NOMO-1 treated with dmso at 0.1 percent for 144 hours (cell line): ENCODE data around the gene CCDC88A.

ENCODE experiments used
- DNase-seq: peaks from one replicate; lab custom pipeline; 2025; ENCODE audit not compliant: unreplicated experiment; lab: John Stamatoyannopoulos, UW

The CCDC88A gene

DNA sequence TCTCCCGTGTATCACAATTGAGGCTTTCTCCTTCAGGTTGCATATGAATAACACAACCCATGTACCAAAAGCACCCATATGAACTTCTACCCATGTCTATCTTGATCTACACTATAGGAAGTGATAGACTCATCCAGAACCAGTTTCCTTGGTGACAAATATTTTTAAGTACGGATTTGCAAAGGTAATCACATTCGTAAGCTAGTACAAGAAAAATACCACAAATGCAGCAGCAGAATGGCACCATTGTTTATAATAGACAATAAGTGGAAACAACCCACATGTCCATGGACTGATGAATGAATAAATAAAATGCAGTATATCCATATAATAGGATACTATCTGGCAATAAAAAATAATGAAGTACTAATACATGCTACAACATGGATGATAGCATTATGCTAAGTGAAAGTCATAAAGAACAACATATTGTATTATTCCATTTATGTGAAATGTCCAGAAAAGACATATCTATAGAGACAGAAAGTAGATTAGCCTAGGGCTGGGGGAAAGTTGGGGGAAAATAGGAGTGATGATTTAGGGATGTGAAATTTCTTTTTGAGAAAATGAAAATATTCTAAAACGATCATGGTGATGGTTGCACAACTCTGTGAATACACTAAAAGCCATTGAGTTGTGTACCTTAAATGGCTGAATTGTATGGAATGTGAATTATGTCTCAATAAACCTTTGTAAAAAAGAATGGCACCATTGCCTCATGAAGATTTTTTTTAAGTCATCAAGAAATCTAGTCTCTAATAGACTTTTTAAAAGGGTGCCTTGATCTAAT is 3.4 kb upstream of the CCDC88A start:
- DNase-seq, result no peak

DNA sequence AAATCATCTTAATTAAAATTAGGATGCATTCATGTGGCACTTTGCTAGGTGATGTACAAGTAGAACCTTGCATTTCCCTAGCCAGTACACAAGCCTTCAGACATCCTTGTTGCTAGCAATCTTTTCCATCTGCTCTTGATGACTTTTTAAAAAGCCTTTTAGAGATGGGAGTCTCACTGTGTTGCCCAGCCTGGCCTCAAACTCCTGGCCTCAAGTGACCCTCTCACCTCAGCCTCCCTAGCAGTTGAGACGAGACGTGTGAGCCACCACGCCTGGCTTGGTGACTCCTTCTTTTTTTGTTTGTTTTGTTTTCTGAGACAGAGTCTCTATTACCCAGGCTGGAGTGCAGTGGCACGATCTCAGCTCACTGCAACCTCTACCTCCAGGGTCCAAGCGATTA is 1.7 kb upstream of the CCDC88A start:
- no peak for DNase-seq

DNA sequence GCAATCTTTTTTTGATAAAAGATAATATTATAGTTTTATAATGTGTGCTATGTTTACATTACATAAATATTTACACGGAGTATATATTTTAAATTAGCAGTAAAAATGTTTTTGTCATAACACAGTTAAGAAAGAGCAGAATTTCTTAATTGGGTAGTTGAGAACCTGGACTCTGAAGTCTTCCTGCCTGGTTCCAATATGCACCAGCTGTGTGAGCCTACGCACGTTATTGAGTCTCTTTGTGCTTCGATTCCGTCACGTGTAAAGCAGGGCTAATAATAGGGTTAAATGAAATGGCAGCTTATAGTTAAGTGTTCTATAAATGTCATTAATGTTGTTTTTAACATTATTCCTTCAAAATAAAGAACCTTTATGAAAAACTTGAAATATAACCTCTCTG is 1.2 kb upstream of the CCDC88A start:
- no peak for DNase-seq

DNA sequence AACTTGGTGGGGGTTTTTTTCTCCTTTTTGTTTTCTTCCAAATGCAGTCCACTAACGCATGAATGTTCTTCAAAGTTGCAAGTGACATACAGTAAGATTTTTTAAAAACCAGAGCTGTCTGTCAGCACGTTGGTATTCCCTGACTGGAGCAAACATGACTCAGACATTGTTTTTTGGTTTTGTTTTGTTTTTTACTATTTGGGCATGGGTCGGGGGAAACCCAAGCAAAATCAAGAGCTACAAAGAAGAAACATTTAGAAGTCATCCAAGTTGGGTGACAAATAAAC is 726 bp upstream of the CCDC88A start:
- no peak for DNase-seq

DNA sequence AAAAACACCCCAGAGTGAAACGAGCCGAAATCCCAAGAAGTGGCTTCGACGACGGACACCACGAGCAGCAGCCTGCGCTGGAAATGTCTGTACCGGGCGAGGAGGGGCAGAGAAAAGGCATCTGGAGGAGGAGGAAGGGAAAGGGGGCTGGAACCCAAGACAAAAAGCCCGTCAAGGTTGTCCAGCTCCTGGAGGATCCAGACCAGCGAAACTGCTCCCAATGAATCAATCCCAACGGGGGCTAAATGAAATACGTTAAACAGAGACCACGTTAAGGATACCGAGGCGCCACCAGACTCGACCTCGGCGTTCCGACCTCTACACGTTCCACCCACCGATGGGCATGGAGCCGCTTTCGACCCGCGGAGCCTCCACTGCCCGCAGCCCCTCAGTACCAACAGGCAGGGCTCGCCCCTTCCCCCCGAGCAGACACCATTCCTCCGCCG is 400 bp downstream of the CCDC88A start:
- DNase-seq, result no peak

DNA sequence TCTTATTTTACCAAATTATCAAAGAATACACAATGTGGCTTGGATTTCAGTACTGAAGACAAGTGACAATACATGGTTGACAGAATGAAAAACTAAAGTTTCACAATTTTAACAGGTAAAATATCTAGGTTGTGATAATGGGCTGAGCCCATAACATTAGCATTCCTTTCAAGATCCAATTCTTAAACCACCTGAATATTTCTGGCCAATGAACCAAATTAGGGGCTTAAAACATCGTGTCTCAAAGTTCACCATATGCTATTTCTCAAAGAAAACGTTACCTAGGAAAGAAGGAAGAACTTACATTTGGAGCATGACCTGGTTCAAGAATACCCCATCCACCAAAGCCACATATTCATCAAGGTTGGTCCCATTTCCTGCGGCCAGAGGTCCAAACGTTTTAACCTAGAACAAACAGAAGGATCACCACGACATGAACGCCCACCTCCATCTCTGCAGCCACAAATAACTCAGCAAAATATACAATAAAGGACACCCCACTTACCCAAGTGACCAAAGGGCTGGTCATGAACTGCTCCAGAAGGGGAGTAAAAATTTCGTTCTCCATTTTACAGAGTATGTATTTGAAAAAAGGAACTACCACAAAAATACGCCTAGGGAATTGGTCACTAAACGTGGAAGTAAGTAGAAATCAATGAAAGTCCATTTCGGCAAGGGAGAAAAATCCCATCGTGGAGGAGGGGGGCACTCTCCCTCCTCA is 984 bp downstream of the CCDC88A start:
- no peak for DNase-seq

DNA sequence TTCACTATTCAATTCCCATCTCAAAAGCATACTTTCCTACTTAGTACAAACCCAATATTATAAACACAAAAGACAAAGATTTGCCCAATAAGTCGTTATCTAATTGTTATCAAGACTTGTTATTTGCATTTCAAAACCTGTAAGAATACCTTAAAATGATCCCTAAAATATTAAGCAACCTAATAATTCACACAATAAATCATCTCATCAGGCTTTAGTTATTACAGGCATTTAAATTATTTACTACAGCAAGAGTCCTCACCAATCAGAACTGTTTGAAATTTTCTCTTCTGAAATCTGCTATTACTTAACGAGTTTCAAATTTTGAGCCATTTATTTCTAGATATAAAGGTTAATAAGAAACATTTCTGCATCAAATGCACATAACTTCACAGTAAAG is 1.6 kb downstream of the CCDC88A start:
- DNase-seq, result no peak

DNA sequence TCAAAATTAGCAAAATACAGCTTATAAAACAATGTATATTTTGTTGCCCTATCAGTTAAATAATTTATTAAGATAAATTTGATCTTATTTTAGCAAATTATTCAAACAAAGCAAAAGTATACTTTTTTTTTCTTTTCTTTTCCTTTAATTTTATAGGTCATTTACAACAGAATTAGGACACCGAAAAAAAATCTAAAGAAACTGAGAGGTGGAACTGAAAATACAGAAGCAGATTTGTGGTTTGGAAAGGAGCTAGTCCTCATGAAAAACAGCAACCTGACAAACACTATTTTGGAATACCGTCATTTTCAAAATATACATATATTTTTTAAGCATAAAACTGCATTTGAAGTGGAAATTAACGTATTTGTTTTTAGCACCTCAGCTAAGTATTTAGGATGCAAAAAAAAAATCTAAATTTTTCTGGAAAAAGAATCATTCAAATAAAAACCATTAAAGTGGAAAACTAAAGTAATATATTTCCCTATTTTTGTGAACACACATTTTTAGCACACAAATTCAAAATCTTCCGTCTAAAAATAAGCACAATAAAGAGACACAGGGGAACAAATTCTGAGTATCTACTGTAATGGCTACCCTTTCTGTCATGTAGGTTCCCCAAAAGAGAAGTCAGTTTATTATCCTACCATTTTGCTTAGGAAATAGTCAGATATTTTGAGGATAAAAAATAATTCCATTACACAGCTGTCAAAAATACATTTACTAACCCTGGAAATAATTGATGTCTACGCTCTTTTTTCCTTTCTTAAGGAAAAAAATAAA is 2.7 kb downstream of the CCDC88A start:
- peak; percentile 12 for DNase-seq

DNA sequence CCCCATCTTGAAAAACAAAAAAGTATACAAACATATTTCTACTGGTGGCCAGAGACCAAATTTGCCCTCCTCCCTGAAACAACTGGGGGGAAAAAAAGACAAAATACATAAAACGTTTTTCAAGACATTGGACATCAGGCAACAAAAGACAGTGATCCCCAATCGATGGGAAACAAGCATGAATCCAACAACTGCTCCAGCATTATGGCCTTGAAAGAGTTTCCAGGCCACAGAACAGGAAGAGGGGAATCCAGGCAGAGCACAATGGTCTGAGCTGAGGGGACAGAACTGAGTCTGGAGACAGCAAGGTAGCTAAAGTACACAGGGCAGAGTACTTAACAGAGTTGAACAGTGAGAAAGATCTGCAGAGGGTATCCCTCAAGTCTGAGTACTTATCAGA is 4.4 kb downstream of the CCDC88A start:
- DNase-seq, result no peak

DNA sequence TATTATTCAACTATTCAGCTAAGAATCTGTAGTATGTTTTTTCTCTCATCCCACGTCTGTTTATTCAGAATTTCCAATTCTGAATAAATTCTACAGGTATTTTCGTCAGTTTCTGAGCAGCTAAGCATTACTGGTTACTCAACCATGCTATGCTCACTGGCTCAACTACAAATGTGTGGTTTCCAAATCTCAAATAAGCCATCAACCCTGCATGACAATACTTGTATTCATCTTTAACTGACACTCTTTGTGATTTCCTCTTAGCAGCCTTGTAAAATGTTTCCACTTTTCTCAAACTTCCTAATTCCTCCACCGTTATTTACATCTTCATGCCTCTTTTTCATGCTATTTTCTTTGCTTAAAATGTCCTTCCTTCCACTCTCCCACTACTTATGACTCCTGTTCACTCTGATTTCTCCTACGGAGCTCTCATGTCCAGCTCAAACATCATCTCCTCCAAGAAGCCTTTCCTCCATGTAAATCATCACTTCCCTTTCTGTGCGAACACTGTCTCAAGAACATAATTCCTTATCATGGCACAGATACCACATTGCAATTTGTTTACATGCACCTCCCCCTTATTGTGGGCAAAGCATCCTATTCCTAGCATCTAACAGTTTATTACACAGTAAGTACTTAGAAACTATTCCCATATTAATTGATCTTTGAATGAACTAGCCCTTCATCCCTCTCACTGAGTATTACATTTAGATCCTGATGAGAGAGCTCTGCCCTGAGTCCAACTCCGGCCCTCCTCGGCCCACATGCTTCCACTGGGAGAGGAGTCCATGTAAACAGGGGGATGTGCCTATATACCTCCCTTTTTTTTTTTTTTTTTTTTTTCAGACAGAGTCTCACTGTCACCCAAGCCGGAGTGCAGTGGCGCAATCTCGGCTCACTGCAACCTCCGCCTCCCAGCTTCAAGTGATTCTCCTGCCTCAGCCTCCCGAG is 10.5 kb downstream of the CCDC88A start:
- no peak for DNase-seq

DNA sequence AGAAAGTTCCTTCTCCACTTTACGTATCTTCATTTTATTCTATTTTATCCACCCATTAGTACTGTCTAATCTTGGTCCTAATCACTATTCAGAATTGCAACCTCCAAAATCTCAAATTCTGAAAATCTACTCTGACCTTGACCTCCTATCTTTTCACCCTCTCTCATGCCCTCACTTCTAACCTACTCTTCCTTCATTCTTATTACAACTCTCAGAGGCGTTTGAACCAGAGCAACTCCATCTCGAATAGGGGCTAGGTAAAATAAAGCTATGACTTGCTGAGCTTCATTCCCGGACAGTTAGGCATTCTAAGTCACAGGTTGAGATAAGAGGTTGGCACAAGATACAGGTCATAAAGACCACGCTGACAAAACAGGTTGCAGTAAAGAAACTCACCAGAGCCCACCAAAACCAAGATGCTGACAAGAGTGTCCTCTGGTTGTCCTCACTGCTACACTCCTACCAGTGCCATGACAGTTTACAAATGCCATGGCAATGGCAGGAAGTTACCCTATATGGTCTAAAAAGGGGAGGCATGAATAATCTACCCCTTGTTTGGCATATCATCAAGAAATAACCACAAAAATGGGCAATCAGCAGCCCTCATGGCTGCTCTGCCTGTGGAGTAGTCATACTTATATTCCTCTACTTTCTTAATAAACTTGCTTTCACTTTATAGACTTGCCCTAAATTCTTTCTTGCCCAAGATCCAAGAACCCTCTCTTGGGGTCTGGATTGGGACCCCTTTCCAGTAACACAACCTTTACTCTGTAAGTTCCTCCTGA is 11.4 kb downstream of the CCDC88A start:
- DNase-seq, result no peak

DNA sequence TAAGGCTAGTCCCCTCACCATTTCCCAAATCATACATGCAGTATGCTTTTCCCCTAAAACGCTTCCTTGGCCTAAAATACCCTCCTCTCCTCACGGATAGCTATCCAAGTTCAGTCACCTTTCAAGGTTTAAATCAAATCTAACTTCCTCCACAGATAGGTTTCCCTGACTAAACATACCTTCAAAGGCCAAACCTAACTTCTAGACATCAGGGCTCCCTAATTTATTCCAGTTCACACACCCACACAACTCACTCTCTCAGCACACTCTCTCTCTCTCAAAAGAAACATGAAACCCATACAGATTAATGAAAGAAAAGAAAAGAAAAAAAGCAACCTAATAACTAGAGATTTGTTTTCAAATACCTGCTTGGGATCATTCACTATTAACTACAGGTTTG is 14.5 kb downstream of the CCDC88A start:
- DNase-seq, result no peak

DNA sequence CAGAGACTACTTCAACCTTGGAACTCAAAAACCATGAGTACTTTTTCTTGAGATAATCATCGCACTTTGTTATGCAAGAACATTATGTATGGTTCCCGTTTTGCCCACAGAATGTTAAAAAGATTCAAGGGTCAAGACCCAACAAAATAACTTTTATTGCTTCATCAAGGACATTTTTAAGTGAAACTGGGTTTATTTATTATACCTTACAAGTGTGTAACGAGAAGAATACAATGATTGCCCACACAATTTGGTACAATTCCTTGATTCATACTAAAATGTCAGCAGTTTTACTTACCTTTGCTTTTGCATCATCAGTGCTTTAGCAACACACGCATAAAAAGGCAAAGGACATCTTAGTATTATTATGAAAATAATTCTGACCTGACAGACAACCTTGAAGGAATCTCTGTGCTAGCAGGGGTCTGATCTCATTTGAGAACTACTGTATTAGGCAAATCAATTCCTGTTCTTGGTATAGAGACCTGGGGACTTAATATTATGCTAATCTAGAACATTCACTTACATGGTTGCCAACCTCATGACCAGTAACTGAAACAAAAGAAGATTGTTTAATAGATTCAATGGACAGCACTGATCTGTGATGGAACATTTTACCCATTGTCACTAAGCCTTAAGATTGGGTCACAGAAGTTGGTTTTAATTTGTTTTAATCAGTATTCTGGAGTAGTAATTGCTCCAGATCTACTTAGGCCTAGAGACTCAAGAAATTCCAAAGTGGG is 16.2 kb downstream of the CCDC88A start:
- peak; percentile 21 for DNase-seq

DNA sequence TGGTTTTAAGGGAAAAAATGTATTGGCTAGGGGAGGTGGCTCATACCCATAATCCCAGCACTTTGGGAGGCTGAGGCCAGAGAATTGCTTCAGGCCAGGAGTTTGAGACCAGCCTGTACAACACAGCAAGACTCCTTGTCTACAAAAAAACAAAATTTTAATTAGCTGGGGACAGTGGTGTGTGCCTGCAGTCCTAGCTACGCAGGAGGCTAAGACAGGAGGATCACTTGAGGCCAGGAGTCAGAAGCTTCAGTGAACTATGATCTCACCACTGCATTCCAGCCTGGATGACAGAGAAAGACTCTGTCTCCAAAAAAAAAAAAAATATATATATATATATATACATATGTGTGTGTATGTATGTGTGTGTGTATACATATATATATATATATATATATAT is 18.5 kb downstream of the CCDC88A start:
- DNase-seq, result no peak

DNA sequence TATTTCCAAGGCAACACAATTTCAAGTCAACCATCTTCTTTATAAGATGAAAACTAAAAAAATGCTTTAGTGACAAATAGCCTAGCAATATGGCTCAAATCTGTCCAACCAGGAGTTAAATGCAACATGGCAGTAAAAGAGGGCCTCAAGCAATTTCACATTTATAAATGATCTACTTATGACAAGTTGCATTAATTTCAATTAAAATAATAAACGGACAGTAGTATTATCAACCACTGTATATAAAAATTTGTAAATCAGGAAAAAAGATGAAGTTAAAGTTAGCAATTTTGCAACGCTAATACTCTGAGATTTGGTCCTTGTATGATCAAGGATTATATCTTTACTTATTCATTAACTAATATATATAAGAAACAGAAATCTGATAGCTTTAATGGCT is 19.3 kb downstream of the CCDC88A start:
- DNase-seq, result no peak

DNA sequence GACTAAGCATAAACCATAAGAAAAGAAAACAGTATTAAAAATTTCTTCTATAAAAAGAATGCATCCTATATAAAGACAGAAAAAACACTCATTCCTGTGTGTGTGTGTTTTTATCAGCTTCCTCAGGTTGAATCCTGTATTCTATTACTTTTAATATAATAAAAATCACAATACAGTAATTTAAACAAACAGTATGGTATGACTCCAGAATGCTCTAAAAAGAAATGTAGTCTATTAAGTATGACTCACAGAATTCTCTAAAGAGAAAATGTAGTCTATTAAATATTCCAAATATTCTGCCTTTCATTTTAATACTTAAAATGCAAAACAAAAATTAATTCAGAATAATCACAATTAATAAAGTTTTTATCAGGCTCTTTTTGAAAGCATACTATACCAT is 19.8 kb downstream of the CCDC88A start:
- no peak for DNase-seq

DNA sequence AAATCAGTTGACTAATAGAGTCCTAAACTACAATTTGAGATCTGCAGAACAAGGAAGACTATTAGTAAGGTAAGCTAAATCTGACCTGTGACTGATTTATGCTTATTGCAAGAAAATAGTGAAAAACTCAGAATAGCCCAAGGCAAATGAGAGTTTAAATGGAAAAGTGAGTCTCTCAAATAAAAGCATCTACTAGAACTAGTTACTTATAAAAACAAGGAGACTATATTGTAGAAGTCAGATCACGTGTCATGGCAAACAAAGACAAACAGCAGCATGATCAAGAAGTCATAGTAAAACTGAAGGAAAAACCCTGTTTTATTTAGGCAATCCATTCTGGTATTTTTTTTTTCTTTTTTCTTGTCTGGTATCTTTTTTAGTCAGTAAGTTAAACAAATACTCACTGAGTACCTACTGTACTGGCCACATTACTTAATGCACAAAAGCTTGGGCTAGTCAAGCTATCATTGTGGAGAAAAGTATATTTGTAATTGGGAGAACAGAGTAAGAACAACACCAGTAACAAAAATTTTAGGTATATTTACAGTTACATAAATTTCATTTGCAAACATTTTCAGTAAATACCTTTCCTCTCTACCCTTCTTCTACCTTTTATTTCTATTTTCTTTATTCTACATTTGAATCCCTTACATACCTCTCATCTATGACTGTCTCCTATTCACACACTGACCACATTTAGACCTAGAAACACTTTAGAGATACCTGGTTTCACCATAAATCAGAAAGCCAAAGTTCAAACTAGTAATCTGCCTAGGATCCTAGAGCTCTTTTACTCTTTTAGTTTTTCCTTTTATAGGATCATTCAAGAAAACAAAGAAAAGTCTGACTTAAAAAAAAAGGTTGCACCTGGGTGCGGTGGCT is 23.7 kb downstream of the CCDC88A start:
- no peak for DNase-seq

DNA sequence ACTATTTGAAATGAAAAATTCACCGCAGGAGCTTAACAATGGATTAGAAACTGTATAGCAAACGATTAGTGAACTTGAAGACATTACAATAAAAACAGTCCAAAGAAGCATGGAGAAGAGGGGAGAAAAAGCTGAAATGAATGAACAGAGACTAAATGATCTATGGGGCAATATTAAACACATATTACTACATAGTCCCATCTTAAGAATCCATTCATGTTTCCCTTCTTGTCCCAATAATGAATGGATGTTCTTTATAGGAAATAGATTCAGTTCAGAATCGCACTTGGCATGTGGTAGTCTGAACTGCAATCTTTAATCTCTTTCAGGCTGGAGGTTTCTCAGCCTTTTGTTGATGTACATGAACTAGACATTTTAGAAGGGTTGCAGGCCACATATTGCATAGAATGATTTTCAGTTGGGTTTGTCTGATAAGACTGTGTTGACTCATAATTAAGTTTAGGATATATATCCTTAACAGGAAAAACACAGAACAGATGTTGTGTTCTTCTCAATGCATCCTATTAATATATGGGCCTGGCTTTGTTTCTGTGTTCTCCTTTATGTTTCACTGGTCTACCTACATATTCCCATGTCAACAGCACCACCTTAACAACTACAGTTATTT is 27.9 kb downstream of the CCDC88A start:
- no peak for DNase-seq
